NB4 (cell line): ENCODE data around the gene AWAT2.

ENCODE experiments used
- CTCF ChIP-seq: IDR thresholded peaks from one replicate; pipeline ENCODE4 v1.5.1; 2012; ENCODE audit warnings: low read depth, low read length
- MAX ChIP-seq: IDR thresholded peaks from 2 replicates; pipeline ENCODE4 v1.6.1; 2011; ENCODE audit warnings: low read depth, low read length
- POLR2A ChIP-seq: IDR thresholded peaks from 2 replicates; pipeline ENCODE4 v1.6.1; 2011; ENCODE audit warnings: mild to moderate bottlenecking; ENCODE audit not compliant: insufficient read length; ENCODE audit errors: extremely low read depth

- TF ChIP-seq CTCF (no peak), POLR2A (no peak), MAX (no peak)
Observed at GRCh38 chrX:70042399-70043371, 7.1 kb downstream of the AWAT2 start.
